Endothelial cell of umbilical vein (primary cell): Measurements from ENCODE around the gene IGFBP6. TPM values are rescaled to one million over a fixed set of nuclear protein-coding genes. Genes with fewer than 3 reads are reported as not detected.
"Not testable (repeated sequence)": the region's sequence is repeated elsewhere in the genome, so short reads cannot be mapped to it uniquely, and the experiment has no call there.

ENCODE experiments used
- BruUV-seq: library from RNA; stranded (reverse); fragments of 400-500 nt; replicated peaks from 2 replicates; lab custom pipeline; 2021; lab: Mats Ljungman, UMichigan
- CTCF ChIA-PET: fragments of 300-600, 350-600 bp; sonication (Branson Sonifier 250); formaldehyde crosslinking; loops from one replicate; lab custom pipeline; 2021; ENCODE audit warnings: antibody characterized with exemption, inconsistent platforms; lab: Charles Lee
- POLR2A ChIA-PET: fragments of 300-600, 350-600 bp; sonication (Branson Sonifier 250); formaldehyde crosslinking; loops from one replicate; lab custom pipeline; 2021; ENCODE audit warnings: antibody characterized with exemption, inconsistent platforms; lab: Charles Lee
- DNase-seq: peaks from one replicate; pipeline ENCODE4 v3.0.0-alpha.2; 2011; ENCODE audit warnings: low read depth, low spot score
- FAIRE-seq: peaks from 2 replicates; lab custom pipeline; 2011; peaks lifted over from hg19 to GRCh38; lab: Jason Lieb, UNC
- H2AFZ ChIP-seq: 2 replicates; pipeline ENCODE4 v1.6.0; 2012; ENCODE audit warnings: low read depth, low read length, control low read depth, inconsistent platforms
- H3K27ac ChIP-seq: 2 replicates; pipeline ENCODE4 v1.5.1; 2011; ENCODE audit warnings: low read depth, mild to moderate bottlenecking, control low read depth, low read length, moderate library complexity; ENCODE audit not compliant: insufficient read depth
- H3K27me3 ChIP-seq, 2 experiments: 2 replicates each; pipeline versions ENCODE4 v1.6.0 to v1.6.1; 2011; ENCODE audit warnings: low read length in 2 of 2, mixed read lengths in 1 of 2; ENCODE audit not compliant: control insufficient read depth in 2 of 2, insufficient read depth in 2 of 2
- H3K36me3 ChIP-seq, 2 experiments: 2 replicates in 1 of 2; 3 replicates in 1 of 2; pipeline ENCODE4 v1.5.1; 2011; ENCODE audit warnings: low read length in 2 of 2, mild to moderate bottlenecking in 1 of 2, moderate library complexity in 1 of 2; ENCODE audit not compliant: control insufficient read depth in 2 of 2, insufficient read depth in 2 of 2; ENCODE audit errors: extremely low read depth in 1 of 2
- H3K4me1 ChIP-seq: 3 replicates; pipeline ENCODE4 v1.5.1; 2011; ENCODE audit warnings: mild to moderate bottlenecking, low read length; ENCODE audit not compliant: control insufficient read depth, insufficient read depth; ENCODE audit errors: extremely low read depth
- H3K4me2 ChIP-seq: 2 replicates; pipeline ENCODE4 v1.6.1; 2011; ENCODE audit warnings: low read length, control low read depth, mixed read lengths; ENCODE audit not compliant: insufficient read depth
- H3K4me3 ChIP-seq, 3 experiments: fragments of 200-600 bp in 1 of 3; sonication (generic), shearing (Covaris generic) in 1 of 3; replicated peaks in 1 of 3; 2 replicates each; pipeline ENCODE4 v1.5.1; 2011 to 2016; ENCODE audit warnings: control low read depth in 3 of 3, low read length in 3 of 3, mild to moderate bottlenecking in 2 of 3, inconsistent platforms in 1 of 3, low read depth in 1 of 3, moderate library complexity in 1 of 3; ENCODE audit not compliant: insufficient read depth in 1 of 3
- H3K79me2 ChIP-seq: 2 replicates; pipeline ENCODE4 v1.6.0; 2012; ENCODE audit warnings: low read length, inconsistent platforms; ENCODE audit not compliant: control insufficient read depth, insufficient read depth
- H3K9ac ChIP-seq: replicated peaks from 2 replicates; pipeline ENCODE3; 2011; ENCODE audit warnings: low read length, control low read depth; ENCODE audit not compliant: insufficient read depth; ENCODE audit errors: extremely low read depth
- H3K9me1 ChIP-seq: replicated peaks from 3 replicates; pipeline ENCODE4 v1.6.0; 2011; ENCODE audit warnings: mild to moderate bottlenecking, low read length; ENCODE audit not compliant: control insufficient read depth, insufficient read depth; ENCODE audit errors: extremely low read depth
- H3K9me3 ChIP-seq: replicated peaks from 2 replicates; pipeline ENCODE4 v1.5.1; 2012; ENCODE audit warnings: low read length, inconsistent platforms; ENCODE audit not compliant: control insufficient read depth, insufficient read depth
- H4K20me1 ChIP-seq: replicated peaks from 2 replicates; pipeline ENCODE3; 2011; ENCODE audit warnings: mild to moderate bottlenecking, low read length; ENCODE audit not compliant: control insufficient read depth, insufficient read depth; ENCODE audit errors: extremely low read depth
- CTCF ChIP-seq, 2 donors: IDR thresholded peaks; 1 replicate in 1 of 2; 2 replicates in 1 of 2; pipeline ENCODE4 v1.5.1; 2011; ENCODE audit warnings: low read length in 2 of 2, mild to moderate bottlenecking in 2 of 2, moderate library complexity in 2 of 2, control low read depth in 1 of 2, inconsistent platforms in 1 of 2, low read depth in 1 of 2; ENCODE audit not compliant: insufficient read depth in 1 of 2; ENCODE audit errors: extremely low read depth in 1 of 2
- EZH2 ChIP-seq: IDR thresholded peaks from 2 replicates; pipeline ENCODE4 v1.6.1; 2012; ENCODE audit warnings: borderline replicate concordance, low read depth, mild to moderate bottlenecking, moderate library complexity, low read length, inconsistent platforms; ENCODE audit not compliant: severe bottlenecking
- FOS ChIP-seq: IDR thresholded peaks from 2 replicates; pipeline ENCODE4 v1.6.1; 2011; ENCODE audit warnings: mild to moderate bottlenecking, low read length, moderate library complexity, borderline replicate concordance; ENCODE audit not compliant: insufficient read depth
- GATA2 ChIP-seq: IDR thresholded peaks from 2 replicates; pipeline ENCODE4 v1.7.0; 2011; ENCODE audit warnings: low read depth, mild to moderate bottlenecking, moderate library complexity, mixed read lengths, low read length; ENCODE audit not compliant: insufficient read length, insufficient read depth
- JUN ChIP-seq: IDR thresholded peaks from 2 replicates; pipeline ENCODE4 v1.6.1; 2011; ENCODE audit warnings: borderline replicate concordance, low read depth; ENCODE audit not compliant: insufficient read length, insufficient read depth
- MAX ChIP-seq: IDR thresholded peaks from 2 replicates; pipeline ENCODE4 v1.6.1; 2011; ENCODE audit not compliant: insufficient read depth, insufficient read length
- MYC ChIP-seq: IDR thresholded peaks from one replicate; pipeline ENCODE4 v1.6.1; 2011; ENCODE audit warnings: mild to moderate bottlenecking, low read depth, low read length
- POLR2A ChIP-seq: IDR thresholded peaks from 2 replicates; pipeline ENCODE4 v1.6.1; 2012; ENCODE audit warnings: low read depth, mild to moderate bottlenecking, control low read depth, low read length
- POLR2AphosphoS5 ChIP-seq: IDR thresholded peaks from 2 replicates; pipeline ENCODE4 v1.6.1; 2012; ENCODE audit warnings: low read depth, mild to moderate bottlenecking, control low read depth, low read length, moderate library complexity; ENCODE audit not compliant: insufficient read depth
- dilution Hi-C: fragments of 300-500 bp; cut with MboI; formaldehyde crosslinking; loops from one replicate; pipeline ENCODE4 v1.15.0; 2019; ENCODE audit warnings: low sequenced_read_pairs; ENCODE audit not compliant: extremely low pct_ligation_motif_present
- intact Hi-C: fragments of 100-400 bp; cut with micrococcal nuclease; formaldehyde crosslinking; loops from one replicate; pipeline ENCODE4 v1.10.0; 2022
- polyA plus RNA-seq, 4 experiments: library from polyadenylated mRNA; depleted of rRNA in 3 of 4; stranded (reverse) in 3 of 4; unstranded in 1 of 4; fragments of >200 nt; gene quantifications; 2 replicates each; pipeline versions ENCODE4 v1.2.1 to v1.2.3, GENCODE V29; 2011 to 2012; ENCODE audit warnings: missing spikeins in 1 of 4
- total RNA-seq: library from RNA; stranded (reverse); gene quantifications from 2 replicates; pipeline ENCODE4 v1.2.3, GENCODE V29; 2021

The IGFBP6 gene
- total and polyA plus RNA-seq, 2 donors (not counting 3 experiments of a cell fraction or from before 2014, with no cell fraction given): 14.1 to 18.2 TPM

DNA sequence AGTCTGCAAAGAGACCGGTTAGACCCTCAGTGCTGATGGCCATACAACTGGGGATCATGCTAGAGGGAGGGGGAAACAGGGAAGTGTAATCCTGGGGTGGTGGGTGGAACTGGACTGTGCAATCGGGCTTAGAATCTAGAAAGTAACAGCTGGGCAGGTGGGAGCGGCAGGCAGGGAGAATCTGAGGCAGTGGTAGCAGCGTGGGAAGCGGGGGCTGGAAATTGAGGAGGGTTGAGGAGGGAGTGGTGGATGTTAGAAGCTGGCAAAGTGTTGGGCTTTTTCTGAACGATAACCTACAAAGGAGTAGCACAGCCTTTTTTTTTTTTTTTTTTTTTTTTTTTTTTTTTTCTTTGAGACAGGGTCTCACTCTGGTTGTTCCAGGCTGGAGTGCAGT lies 3.1 kb upstream of the IGFBP6 start:
- CTCF ChIA-PET: interaction anchor here (2.8 kb wide), 1 partner anchor 29 kb away, joined by 21 read pairs; no protein-coding TSS in a partner anchor
- Histone ChIP-seq H3K4me2 (no peak overlapping the region), H3K4me1 (peaks cover 27% of the 10 kb centered on the region), H4K20me1 (no peaks in the 10 kb centered on the region), H3K79me2 (no peaks in the 10 kb centered on the region), H3K36me3 (no peaks in the 10 kb centered on the region), H2AFZ (no peak overlapping the region), H3K27me3 (peaks cover 0 to 2% of the 10 kb centered on the region in 2 experiments), H3K9me3 (no peaks in the 10 kb centered on the region), H3K4me3 (no peak overlapping the region), H3K9me1 (no peaks in the 10 kb centered on the region), H3K9ac (no peak overlapping the region), H3K27ac (no peak overlapping the region)
- no TSS peak for BruUV-seq
- intact Hi-C loops (no loop called here), dilution Hi-C loops (no loop called here)
- POLR2A ChIA-PET: interaction anchor here (0.6 to 0.7 kb wide), 2 partner anchors 16 to 1028 kb away, joined by 3 to 8 read pairs; no protein-coding TSS in a partner anchor
- TF ChIP-seq POLR2AphosphoS5 (no peak), FOS (no peak), POLR2A (no peak), EZH2 (no peak), MAX (no peak), MYC (no peak), CTCF (IDR thresholded peaks at IDR 0.05; ENCODE audit: extremely low read depth in 1 of 2, insufficient read depth in 1 of 2, low read depth in 1 of 2, low read length in 2 of 2) (no peak), JUN (no peak), GATA2 (no peak)
- no peak for DNase-seq
- FAIRE-seq: no peak

DNA sequence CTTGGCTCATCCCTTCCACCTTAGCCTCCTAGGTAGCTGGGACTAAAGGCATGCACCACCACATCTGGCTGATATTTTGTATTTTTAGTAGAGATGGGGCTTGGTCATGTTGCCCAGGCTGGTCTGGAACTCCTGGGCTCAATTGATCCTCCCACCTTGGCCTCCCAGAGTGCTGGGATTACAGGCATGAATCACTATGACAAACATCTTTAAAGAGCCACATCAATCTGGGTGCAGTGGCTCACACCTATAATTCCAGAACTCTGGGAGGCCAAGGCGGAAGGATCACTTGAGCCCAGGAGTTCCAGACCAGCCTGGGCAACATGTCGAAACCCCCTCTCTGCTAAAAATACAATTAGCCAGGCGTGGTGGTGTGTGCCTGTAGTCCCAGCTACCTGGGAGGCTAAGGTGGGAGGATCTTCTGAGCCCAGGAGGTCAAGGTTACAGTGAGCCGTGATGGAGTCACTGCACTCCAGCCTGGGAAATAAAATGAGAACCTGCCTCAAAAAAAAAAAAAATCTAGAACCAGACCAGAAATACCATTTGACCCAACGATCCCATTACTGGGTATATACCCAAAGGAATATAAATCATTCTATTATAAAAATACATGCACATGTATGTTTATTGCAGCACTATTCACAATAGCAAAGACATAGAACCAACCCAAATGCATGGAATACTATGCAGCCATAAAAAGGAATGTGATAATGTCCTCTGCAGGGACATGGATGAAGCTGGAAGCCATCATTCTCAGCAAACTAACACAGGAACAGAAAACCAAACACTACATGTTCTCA lies 2.5 kb upstream of the IGFBP6 start:
- H4K20me1 ChIP-seq, H3K4me2 ChIP-seq, BruUV-seq, H3K79me2 ChIP-seq, FAIRE-seq, H3K9ac ChIP-seq, H3K9me3 ChIP-seq, H3K9me1 ChIP-seq, POLR2A ChIA-PET, H3K36me3 ChIP-seq, H3K27ac ChIP-seq, dilution Hi-C loops, H2AFZ ChIP-seq, H3K4me3 ChIP-seq, H3K27me3 ChIP-seq, DNase-seq: not testable (repeated sequence)
- H3K4me1 ChIP-seq: peaks cover 27% of the 10 kb centered on the region
- intact Hi-C loops: loop anchor here (5.0 kb wide), 1 partner anchor 43 kb away; the partner anchor contains the start of gene TNS2
- CTCF ChIA-PET: interaction anchor here (1.0 to 10.8 kb wide), 2 partner anchors 28 to 102 kb away, joined by 3 to 463 read pairs; no protein-coding TSS in a partner anchor
